Activated CD4-positive, alpha-beta memory T cell treated with anti-CD3 and anti-CD28 coated beads, Interleukin-2, amount 10 ng/mL, durations not matched to agents 7 days and 5 days (primary cell): ENCODE measurements around the gene OR1A1. TPM values are rescaled to one million over a fixed set of nuclear protein-coding genes. Genes with fewer than 3 reads are reported as not detected.
A peak's percentile ranks its signal among the peaks of the same experiment; 100 is the strongest.
"Not testable (repeated sequence)": the region's sequence is repeated elsewhere in the genome, so short reads cannot be mapped to it uniquely, and the experiment has no call there.

ENCODE experiments used
- CTCF ChIA-PET: fragments of 350-600 bp; sonication (Branson Sonifier 250); formaldehyde crosslinking; loops from one replicate; lab custom pipeline; 2021; ENCODE audit warnings: antibody characterized with exemption, inconsistent platforms; lab: Charles Lee
- POLR2A ChIA-PET: fragments of 350-600 bp; sonication (Branson Sonifier 250); formaldehyde crosslinking; loops from one replicate; lab custom pipeline; 2021; ENCODE audit warnings: antibody characterized with exemption; lab: Charles Lee
- DNase-seq: peaks from one replicate; pipeline ENCODE4 v3.0.0-alpha.2; 2020
- H3K27ac Mint-ChIP-seq: one replicate; pipeline ENCODE4 v1.8.0; 2021; ENCODE audit warnings: mild to moderate bottlenecking, mixed read lengths
- H3K27me3 Mint-ChIP-seq: one replicate; pipeline ENCODE4 v1.8.0; 2021; ENCODE audit warnings: mixed read lengths
- H3K36me3 Mint-ChIP-seq: one replicate; pipeline ENCODE4 v1.8.0; 2021; ENCODE audit warnings: low read depth, mixed read lengths
- H3K4me1 Mint-ChIP-seq: one replicate; pipeline ENCODE4 v1.8.0; 2021; ENCODE audit warnings: mixed read lengths
- H3K4me3 Mint-ChIP-seq: one replicate; pipeline ENCODE4 v1.8.0; 2021; ENCODE audit warnings: mild to moderate bottlenecking, mixed read lengths
- H3K9me3 Mint-ChIP-seq: one replicate; pipeline ENCODE4 v1.8.0; 2021; ENCODE audit warnings: mixed read lengths
- total RNA-seq, 2 experiments: library from RNA; stranded (reverse); gene quantifications; one replicate each; pipeline ENCODE4 v1.2.3, GENCODE V29; 2021

The OR1A1 gene, protein sequence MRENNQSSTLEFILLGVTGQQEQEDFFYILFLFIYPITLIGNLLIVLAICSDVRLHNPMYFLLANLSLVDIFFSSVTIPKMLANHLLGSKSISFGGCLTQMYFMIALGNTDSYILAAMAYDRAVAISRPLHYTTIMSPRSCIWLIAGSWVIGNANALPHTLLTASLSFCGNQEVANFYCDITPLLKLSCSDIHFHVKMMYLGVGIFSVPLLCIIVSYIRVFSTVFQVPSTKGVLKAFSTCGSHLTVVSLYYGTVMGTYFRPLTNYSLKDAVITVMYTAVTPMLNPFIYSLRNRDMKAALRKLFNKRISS
- under 1 TPM in 1 of 2 experiments, not detected in 1; 0.05 TPM for total RNA-seq

DNA sequence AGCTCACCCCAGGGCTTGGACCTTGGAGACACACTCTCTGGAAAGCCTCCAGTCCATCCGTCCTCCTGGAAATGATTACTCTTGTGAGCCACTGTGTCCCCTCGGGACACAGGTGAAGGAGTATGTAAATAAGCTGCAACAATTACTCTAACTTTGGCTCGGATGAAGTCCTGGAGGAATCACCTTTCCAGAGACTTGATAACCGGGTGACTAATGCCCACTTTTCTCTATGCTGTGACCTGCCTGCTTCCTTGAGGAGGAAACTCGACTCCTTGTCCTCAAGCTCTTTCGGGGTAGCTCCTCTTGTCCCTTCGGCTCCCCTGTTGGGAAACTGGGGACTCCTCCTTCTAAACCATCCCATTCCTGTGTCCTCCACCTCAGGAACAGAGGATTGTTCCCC, at the start of gene OR1A1:
OR1A1 (plus strand) TSS at position 301 of the 400 bp plus-strand sequence. CDS start 7,954 bp downstream, outside the sequence.
- H3K9me3 Mint-ChIP-seq, result no peaks in the 10 kb centered on the region
- DNase-seq, result no peak
- H3K27ac Mint-ChIP-seq, result no peak within 1 kb of the TSS
- no peak within 1 kb of the TSS for H3K4me3 Mint-ChIP-seq
- CTCF ChIA-PET, result no interaction called here
- no peaks in the 10 kb centered on the region for H3K36me3 Mint-ChIP-seq
- H3K4me1 Mint-ChIP-seq, result no peaks in the 10 kb centered on the region
- peaks cover 7% of the 10 kb centered on the region for H3K27me3 Mint-ChIP-seq
- POLR2A ChIA-PET, result no interaction called here

DNA sequence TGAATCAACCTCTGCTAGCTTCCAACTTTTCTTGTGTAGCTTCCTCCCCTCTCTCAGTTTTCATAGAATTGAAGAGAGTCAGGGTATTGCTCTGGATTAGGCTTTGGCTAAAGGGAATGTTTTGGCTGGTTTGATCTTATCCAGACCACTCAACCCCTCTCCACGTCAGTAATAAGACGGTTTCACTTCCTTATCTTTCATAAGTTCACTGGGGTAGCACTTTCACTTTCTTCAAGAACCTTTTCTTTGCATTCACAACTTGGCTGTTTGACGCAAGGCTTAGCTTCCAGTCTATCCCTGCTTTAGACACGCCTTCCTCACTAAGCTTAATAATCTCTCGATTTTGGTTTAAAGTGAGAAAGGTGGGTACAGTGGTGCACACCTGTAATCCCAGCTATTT, 39.9 kb upstream of the OR1A1 start:
- no peak for DNase-seq
- ChIA-PET POLR2A (no interaction called here), CTCF (no interaction called here)
- Mint-ChIP-seq H3K27me3 (peaks cover 3% of the 10 kb centered on the region), H3K27ac (no peak overlapping the region), H3K36me3 (no peaks in the 10 kb centered on the region), H3K4me3 (no peak overlapping the region), H3K9me3 (no peaks in the 10 kb centered on the region), H3K4me1 (no peaks in the 10 kb centered on the region)

- ChIA-PET POLR2A (no interaction called here), CTCF (no interaction called here)
- Mint-ChIP-seq H3K4me1 (no peaks in the 10 kb centered on the region), H3K36me3 (no peaks in the 10 kb centered on the region), H3K27ac (no peak overlapping the region), H3K27me3 (peaks cover 2% of the 10 kb centered on the region), H3K4me3 (no peak overlapping the region), H3K9me3 (no peaks in the 10 kb centered on the region)
- no peak for DNase-seq
Observed at GRCh38 chr17:3189961-3190360, 17.5 kb upstream of the OR1A1 start.

DNA sequence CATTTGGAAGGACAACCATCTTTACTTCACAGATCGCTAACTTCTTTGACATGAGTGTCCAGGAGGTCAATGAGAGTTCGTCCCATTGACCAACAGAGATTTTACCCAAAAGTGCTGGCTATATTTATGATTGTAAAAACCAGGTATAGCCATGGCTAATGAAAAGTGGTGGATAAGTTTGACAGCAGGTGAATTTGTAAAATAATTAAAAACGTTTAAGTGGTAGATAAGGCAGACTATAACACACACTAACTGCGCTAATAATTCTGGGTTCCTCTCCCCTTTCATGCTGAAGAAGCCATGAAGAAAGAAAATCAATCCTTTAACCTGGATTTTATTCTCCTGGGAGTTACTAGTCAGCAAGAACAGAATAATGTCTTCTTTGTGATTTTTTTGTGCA, 10.2 kb upstream of the OR1A1 start, which contains the start of gene OR1A2:
OR1A2 (plus strand) TSS at position 301 of the 400 bp plus-strand sequence; CDS start at position 301, 0 bp downstream.
- H3K36me3 Mint-ChIP-seq, result no peaks in the 10 kb centered on the region
- CTCF ChIA-PET, result no interaction called here

DNA sequence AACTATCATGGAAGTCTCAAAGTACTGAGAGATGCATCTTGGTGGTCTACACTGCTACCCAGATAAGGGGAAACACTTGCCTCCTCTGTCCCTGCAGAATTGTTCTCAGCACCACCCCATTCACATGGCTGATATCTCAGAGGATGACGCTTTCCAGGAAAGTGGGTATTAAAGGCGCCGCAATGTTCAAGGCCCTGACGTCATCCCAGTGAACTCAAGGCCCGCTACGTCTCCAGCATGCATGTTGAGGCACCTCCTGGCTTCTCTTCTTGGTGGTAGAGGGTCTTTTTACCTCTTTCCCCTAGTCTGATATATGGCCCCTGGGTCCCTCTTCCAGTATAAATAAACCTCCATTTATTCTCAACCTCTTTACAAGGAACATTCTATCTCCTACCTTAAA, 1.0 kb downstream of the OR1A1 start:
- no peak overlapping the region for H3K4me3 Mint-ChIP-seq
- DNase-seq, result no peak
- ChIA-PET CTCF (no interaction called here), POLR2A (no interaction called here)
- H3K27me3 Mint-ChIP-seq, result peaks cover 10% of the 10 kb centered on the region
- H3K9me3 Mint-ChIP-seq, result no peaks in the 10 kb centered on the region
- H3K36me3 Mint-ChIP-seq, result no peaks in the 10 kb centered on the region
- H3K27ac Mint-ChIP-seq, result no peak overlapping the region
- H3K4me1 Mint-ChIP-seq, result no peaks in the 10 kb centered on the region

More for the DNA sequence above, 10.2 kb upstream of the OR1A1 start, which contains the start of gene OR1A2:
- Mint-ChIP-seq H3K27me3 (peaks cover 4% of the 10 kb centered on the region), H3K9me3 (no peaks in the 10 kb centered on the region), H3K4me1 (no peaks in the 10 kb centered on the region), H3K4me3 (no peak within 1 kb of the TSS), H3K27ac (no peak within 1 kb of the TSS)
- POLR2A ChIA-PET, result no interaction called here
- DNase-seq, result no peak

DNA sequence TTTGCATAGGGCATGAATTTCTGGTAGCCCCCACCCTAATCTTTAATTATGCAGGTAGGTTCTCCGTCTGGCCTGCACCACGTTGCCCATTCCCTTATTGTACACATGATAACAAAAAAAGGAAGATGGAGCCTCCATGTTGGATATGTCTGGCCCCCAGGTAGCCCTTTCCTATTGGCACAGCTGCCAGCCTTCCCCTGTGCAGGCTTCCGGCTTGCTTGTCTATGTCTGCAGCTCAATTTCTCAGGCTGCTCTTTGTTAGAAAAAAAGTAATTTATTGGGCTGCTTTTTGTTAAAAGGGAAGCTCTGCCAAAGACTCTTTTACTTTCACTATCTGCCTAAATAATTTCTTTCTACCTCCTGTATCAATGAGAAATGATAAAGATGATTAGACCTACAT, 5.5 kb downstream of the OR1A1 start:
- H3K36me3 Mint-ChIP-seq, result no peaks in the 10 kb centered on the region
- H3K4me3 Mint-ChIP-seq, result no peak overlapping the region
- H3K4me1 Mint-ChIP-seq, result no peaks in the 10 kb centered on the region
- ChIA-PET CTCF (no interaction called here), POLR2A (no interaction called here)
- no peaks in the 10 kb centered on the region for H3K9me3 Mint-ChIP-seq
- peaks cover 6% of the 10 kb centered on the region for H3K27me3 Mint-ChIP-seq
- no peak for DNase-seq
- no peak overlapping the region for H3K27ac Mint-ChIP-seq

GRCh38 chr17:3213587-3213986, 6.1 kb downstream of the OR1A1 start:
- Mint-ChIP-seq H3K4me1 (no peaks in the 10 kb centered on the region), H3K27me3 (peaks cover 8% of the 10 kb centered on the region), H3K27ac (no peak overlapping the region), H3K4me3 (no peak overlapping the region), H3K9me3 (no peaks in the 10 kb centered on the region), H3K36me3 (no peaks in the 10 kb centered on the region)
- no peak for DNase-seq
- ChIA-PET CTCF (no interaction called here), POLR2A (no interaction called here)

GRCh38 chr17:3219978-3220377, 12.5 kb downstream of the OR1A1 start:
- CTCF ChIA-PET, H3K4me1 Mint-ChIP-seq, H3K27ac Mint-ChIP-seq, H3K9me3 Mint-ChIP-seq, POLR2A ChIA-PET, H3K27me3 Mint-ChIP-seq, DNase-seq, H3K4me3 Mint-ChIP-seq, H3K36me3 Mint-ChIP-seq: not testable (repeated sequence)

- ChIA-PET CTCF (no interaction called here), POLR2A (no interaction called here)
- Mint-ChIP-seq H3K9me3 (no peaks in the 10 kb centered on the region), H3K4me3 (peak overlapping the region; percentile 54), H3K36me3 (no peaks in the 10 kb centered on the region), H3K4me1 (peaks cover 10% of the 10 kb centered on the region), H3K27ac (no peak overlapping the region), H3K27me3 (peaks cover 4% of the 10 kb centered on the region)
- DNase-seq, result no peak
Observed at GRCh38 chr17:3221850-3222249, 14.4 kb downstream of the OR1A1 start.

GRCh38 chr17:3222505-3222904, 15.0 kb downstream of the OR1A1 start:
- POLR2A ChIA-PET, result no interaction called here
- peak overlapping the region; percentile 54 for H3K4me3 Mint-ChIP-seq
- no peak for DNase-seq
- CTCF ChIA-PET, result no interaction called here
- no peaks in the 10 kb centered on the region for H3K9me3 Mint-ChIP-seq
- no peak overlapping the region for H3K27ac Mint-ChIP-seq
- H3K4me1 Mint-ChIP-seq, result peaks cover 10% of the 10 kb centered on the region
- H3K36me3 Mint-ChIP-seq, result no peaks in the 10 kb centered on the region
- peaks cover 4% of the 10 kb centered on the region for H3K27me3 Mint-ChIP-seq

DNA sequence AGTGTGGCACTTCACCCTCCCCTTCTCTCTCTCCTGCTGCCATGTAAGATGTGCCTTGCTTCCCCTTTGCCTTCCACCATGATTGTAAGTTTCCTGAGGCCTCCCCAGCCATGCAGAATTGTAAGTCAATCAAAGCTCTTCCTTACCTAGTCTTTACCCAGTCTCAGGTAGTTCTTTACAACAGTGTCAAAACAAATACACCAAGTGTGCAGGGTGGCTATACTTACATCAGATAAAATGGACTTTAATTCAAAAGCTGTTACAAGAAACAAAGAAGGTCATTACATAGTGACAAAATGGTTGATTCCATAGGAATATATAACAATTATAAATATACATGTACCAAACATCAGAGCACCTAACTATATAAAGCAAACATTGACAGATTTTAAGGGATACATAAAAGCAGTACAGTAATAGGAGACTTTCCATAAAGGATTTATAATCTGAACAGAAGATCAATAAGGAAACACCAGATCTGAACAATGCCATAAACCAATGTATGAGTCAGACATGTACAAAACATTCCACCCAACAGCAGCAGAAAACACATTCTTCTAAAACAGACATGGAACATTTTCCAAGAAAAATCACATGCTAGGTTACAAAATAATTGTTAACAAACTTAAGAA, 17.4 kb downstream of the OR1A1 start:
- H3K36me3 Mint-ChIP-seq, H3K27me3 Mint-ChIP-seq, DNase-seq, H3K4me3 Mint-ChIP-seq, H3K4me1 Mint-ChIP-seq, H3K9me3 Mint-ChIP-seq, CTCF ChIA-PET, POLR2A ChIA-PET, H3K27ac Mint-ChIP-seq: not testable (repeated sequence)

- POLR2A ChIA-PET, result not testable (repeated sequence)
Observed at GRCh38 chr17:3232300-3232699, 24.8 kb downstream of the OR1A1 start.

GRCh38 chr17:3238685-3239084, 31.2 kb downstream of the OR1A1 start:
- CTCF ChIA-PET, H3K27me3 Mint-ChIP-seq, H3K9me3 Mint-ChIP-seq, POLR2A ChIA-PET, H3K36me3 Mint-ChIP-seq, H3K4me1 Mint-ChIP-seq, H3K4me3 Mint-ChIP-seq, H3K27ac Mint-ChIP-seq, DNase-seq: not testable (repeated sequence)

More at GRCh38 chr17:3232300-3232699, 24.8 kb downstream of the OR1A1 start:
- H3K27ac Mint-ChIP-seq, H3K4me3 Mint-ChIP-seq, CTCF ChIA-PET, H3K4me1 Mint-ChIP-seq, H3K9me3 Mint-ChIP-seq, H3K36me3 Mint-ChIP-seq, DNase-seq, H3K27me3 Mint-ChIP-seq: not testable (repeated sequence)

DNA sequence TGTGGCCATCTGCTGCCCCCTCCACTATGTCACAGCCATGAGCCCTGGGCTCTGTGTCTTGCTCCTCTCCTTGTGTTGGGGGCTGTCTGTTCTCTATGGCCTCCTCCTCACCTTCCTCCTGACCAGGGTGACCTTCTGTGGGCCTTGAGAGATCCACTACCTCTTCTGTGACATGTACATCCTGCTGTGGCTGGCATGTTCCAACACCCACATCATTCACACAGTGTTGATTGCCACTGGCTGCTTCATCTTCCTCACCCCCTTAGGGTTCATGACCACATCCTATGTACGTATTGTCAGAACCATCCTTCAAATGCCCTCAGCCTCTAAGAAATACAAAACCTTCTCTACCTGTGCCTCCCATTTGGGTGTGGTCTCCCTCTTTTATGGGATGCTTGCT, 33.6 kb downstream of the OR1A1 start:
- H3K4me1 Mint-ChIP-seq, DNase-seq, POLR2A ChIA-PET, H3K27ac Mint-ChIP-seq, CTCF ChIA-PET, H3K27me3 Mint-ChIP-seq, H3K9me3 Mint-ChIP-seq, H3K4me3 Mint-ChIP-seq, H3K36me3 Mint-ChIP-seq: not testable (repeated sequence)
